Esophagus squamous epithelium (tissue), 4 donors: ENCODE measurements around the gene CPN2.

Experiments used
- POLR2A ChIP-seq, 4 donors: fragments of 450-650 bp; IDR thresholded peaks; one replicate each; pipeline ENCODE4 v1.6.1; 2017; ENCODE audit warnings: antibody characterized with exemption in 4 of 4, mild to moderate bottlenecking in 4 of 4, moderate library complexity in 3 of 4
- TF ChIP-seq, protein P1 (sequence below), 6 experiments: fragments of 450-650 bp in 4 of 6; fragments of 200-600 bp in 2 of 6; sonication (generic) in 2 of 6; IDR thresholded peaks; one replicate each; pipeline ENCODE4 v1.5.1; 2016 to 2019; ENCODE audit warnings: antibody characterized with exemption in 6 of 6, mild to moderate bottlenecking in 4 of 6, moderate library complexity in 4 of 6

DNA sequence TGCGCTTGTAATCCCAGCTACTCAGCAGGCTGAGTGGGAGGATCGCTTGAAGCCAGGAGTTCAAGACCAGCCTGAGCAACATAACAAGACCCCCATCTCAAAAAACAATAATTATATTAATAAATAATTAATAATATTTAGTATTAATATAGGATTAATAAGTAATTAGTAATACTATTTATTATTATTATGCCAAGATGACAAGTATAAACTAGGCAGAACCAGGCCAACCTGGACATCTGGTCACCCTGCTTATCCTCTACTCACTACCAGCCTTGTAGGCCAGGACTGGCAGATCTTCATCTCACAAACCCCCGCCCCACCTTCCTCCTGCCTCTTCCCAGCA is 429 bp downstream of the CPN2 start:
- TF ChIP-seq, protein P1, sequence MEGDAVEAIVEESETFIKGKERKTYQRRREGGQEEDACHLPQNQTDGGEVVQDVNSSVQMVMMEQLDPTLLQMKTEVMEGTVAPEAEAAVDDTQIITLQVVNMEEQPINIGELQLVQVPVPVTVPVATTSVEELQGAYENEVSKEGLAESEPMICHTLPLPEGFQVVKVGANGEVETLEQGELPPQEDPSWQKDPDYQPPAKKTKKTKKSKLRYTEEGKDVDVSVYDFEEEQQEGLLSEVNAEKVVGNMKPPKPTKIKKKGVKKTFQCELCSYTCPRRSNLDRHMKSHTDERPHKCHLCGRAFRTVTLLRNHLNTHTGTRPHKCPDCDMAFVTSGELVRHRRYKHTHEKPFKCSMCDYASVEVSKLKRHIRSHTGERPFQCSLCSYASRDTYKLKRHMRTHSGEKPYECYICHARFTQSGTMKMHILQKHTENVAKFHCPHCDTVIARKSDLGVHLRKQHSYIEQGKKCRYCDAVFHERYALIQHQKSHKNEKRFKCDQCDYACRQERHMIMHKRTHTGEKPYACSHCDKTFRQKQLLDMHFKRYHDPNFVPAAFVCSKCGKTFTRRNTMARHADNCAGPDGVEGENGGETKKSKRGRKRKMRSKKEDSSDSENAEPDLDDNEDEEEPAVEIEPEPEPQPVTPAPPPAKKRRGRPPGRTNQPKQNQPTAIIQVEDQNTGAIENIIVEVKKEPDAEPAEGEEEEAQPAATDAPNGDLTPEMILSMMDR (IDR thresholded peaks at IDR 0.05) = no peak
- TF ChIP-seq POLR2A (IDR thresholded peaks at IDR 0.05) = no peak
